SK-N-MC (cell line): ENCODE measurements around the gene OR4D10.
"Not testable (repeated sequence)": the region's sequence is repeated elsewhere in the genome, so short reads cannot be mapped to it uniquely, and the experiment has no call there.

Experiments
- DNase-seq: peaks from one replicate; pipeline ENCODE4 v3.0.0-alpha.2; 2011; ENCODE audit warnings: low read depth, low spot score
- H3K27ac ChIP-seq: fragments of 200-600 bp; sonication (generic); 2 replicates; pipeline ENCODE4 v1.5.1; 2016; ENCODE audit warnings: mixed run types
- H3K36me3 ChIP-seq: fragments of 200-600 bp; sonication (generic); 2 replicates; pipeline ENCODE4 v1.6.1; 2017; ENCODE audit warnings: antibody characterized with exemption, low read length, mixed read lengths; ENCODE audit not compliant: insufficient read depth
- H3K4me3 ChIP-seq: fragments of 200-600 bp; sonication (generic); 2 replicates; pipeline ENCODE4 v1.5.1; 2016
- H3K9ac ChIP-seq: fragments of 200-600 bp; sonication (generic); 2 replicates; pipeline ENCODE4 v1.8.0; 2017; ENCODE audit warnings: mixed run types, mixed read lengths; ENCODE audit not compliant: insufficient read length
- H3K9me3 ChIP-seq: fragments of 200-600 bp; sonication (generic); 2 replicates; pipeline ENCODE4 v1.6.1; 2017; ENCODE audit warnings: low read depth, mild to moderate bottlenecking, antibody characterized with exemption, low read length, moderate library complexity, mixed read lengths
- EZH2 ChIP-seq: fragments of 200-600 bp; sonication (generic); IDR thresholded peaks from one replicate; pipeline ENCODE4 v1.6.1; 2017; ENCODE audit warnings: antibody characterized with exemption
- FOXP2 ChIP-seq: optimal IDR thresholded peaks from 2 replicates; pipeline ENCODE3; 2011; ENCODE audit warnings: mild to moderate bottlenecking, moderate library complexity; ENCODE audit not compliant: insufficient read depth; ENCODE audit errors: extremely low read length, control extremely low read depth
- POLR2AphosphoS5 ChIP-seq: IDR thresholded peaks from 2 replicates; pipeline ENCODE4 v1.6.1; 2012; ENCODE audit warnings: mild to moderate bottlenecking, low read depth, low read length, borderline replicate concordance

The OR4D10 gene

GRCh38 chr11:59473015-59473414, at the start of gene OR4D10:
OR4D10 (plus strand) TSS chr11:59473315; CDS start chr11:59477430, 4,115 bp downstream.
- DNase-seq: no peak
- Histone ChIP-seq H3K9me3 (no peaks in the 10 kb centered on the region), H3K4me3 (no peak within 1 kb of the TSS), H3K9ac (no peak within 1 kb of the TSS), H3K36me3 (no peaks in the 10 kb centered on the region), H3K27ac (no peak within 1 kb of the TSS)
- TF ChIP-seq POLR2AphosphoS5 (no peak), EZH2 (no peak), FOXP2 (no peak)

DNA sequence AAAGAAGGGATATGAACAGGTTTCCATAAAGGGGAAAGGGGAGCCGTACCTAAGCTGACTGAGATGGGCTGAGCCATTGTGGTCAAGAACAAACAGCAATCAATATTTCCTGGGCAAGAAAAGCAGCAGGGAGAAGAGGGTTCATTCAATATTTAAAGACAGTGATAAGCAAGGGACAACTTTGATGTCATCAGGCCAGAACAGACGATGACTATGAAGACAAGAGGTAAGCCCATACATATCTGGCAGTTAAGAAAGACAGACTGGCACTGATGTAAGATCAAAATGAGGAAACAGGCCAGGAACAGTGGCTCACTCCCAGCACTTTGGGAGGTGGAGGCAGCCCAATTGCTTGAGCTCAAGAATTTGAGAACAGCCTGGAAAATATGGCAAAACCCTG, 49.3 kb upstream of the OR4D10 start:
- no peak overlapping the region for H3K4me3 ChIP-seq
- no peak for TF ChIP-seq POLR2AphosphoS5
- TF ChIP-seq EZH2: no peak
- TF ChIP-seq FOXP2: no peak
- DNase-seq: no peak
- no peaks in the 10 kb centered on the region for H3K9me3 ChIP-seq
- no peak overlapping the region for H3K9ac ChIP-seq
- no peaks in the 10 kb centered on the region for H3K36me3 ChIP-seq
- no peak overlapping the region for H3K27ac ChIP-seq

GRCh38 chr11:59425131-59425530, 48.0 kb upstream of the OR4D10 start:
- H3K9ac ChIP-seq: no peak overlapping the region
- DNase-seq: no peak
- TF ChIP-seq FOXP2 (no peak), POLR2AphosphoS5 (no peak), EZH2 (no peak)
- H3K9me3 ChIP-seq: no peaks in the 10 kb centered on the region
- no peak overlapping the region for H3K27ac ChIP-seq
- no peaks in the 10 kb centered on the region for H3K36me3 ChIP-seq
- no peak overlapping the region for H3K4me3 ChIP-seq

- H3K27ac ChIP-seq: peak within 1 kb of the TSS; percentile 61
- TF ChIP-seq FOXP2 (peak; percentile 23), EZH2 (no peak), POLR2AphosphoS5 (no peak)
- peak within 1 kb of the TSS; percentile 23 for H3K4me3 ChIP-seq
These were observed 46.6 kb upstream of the OR4D10 start, which contains the start of gene OR5A2 for GRCh38 chr11:59426361-59427067. OR5A2 (minus strand) TSS chr11:59426413; CDS start chr11:59422953, 3,460 bp downstream.

GRCh38 chr11:59427068-59427382, 46.1 kb upstream of the OR4D10 start:
- H3K9me3 ChIP-seq: no peaks in the 10 kb centered on the region
- peak overlapping the region; percentile 61 for H3K27ac ChIP-seq
- H3K4me3 ChIP-seq: peak overlapping the region; percentile 23
- H3K9ac ChIP-seq: peak overlapping the region; percentile 15
- TF ChIP-seq FOXP2 (no peak), EZH2 (no peak), POLR2AphosphoS5 (no peak)
- H3K36me3 ChIP-seq: no peaks in the 10 kb centered on the region
- DNase-seq: no peak

More at GRCh38 chr11:59426361-59427067, 46.6 kb upstream of the OR4D10 start, which contains the start of gene OR5A2:
- H3K9me3 ChIP-seq: no peaks in the 10 kb centered on the region
- peak within 1 kb of the TSS; percentile 15 for H3K9ac ChIP-seq
- H3K36me3 ChIP-seq: no peaks in the 10 kb centered on the region
- DNase-seq: peak; percentile 75

DNA sequence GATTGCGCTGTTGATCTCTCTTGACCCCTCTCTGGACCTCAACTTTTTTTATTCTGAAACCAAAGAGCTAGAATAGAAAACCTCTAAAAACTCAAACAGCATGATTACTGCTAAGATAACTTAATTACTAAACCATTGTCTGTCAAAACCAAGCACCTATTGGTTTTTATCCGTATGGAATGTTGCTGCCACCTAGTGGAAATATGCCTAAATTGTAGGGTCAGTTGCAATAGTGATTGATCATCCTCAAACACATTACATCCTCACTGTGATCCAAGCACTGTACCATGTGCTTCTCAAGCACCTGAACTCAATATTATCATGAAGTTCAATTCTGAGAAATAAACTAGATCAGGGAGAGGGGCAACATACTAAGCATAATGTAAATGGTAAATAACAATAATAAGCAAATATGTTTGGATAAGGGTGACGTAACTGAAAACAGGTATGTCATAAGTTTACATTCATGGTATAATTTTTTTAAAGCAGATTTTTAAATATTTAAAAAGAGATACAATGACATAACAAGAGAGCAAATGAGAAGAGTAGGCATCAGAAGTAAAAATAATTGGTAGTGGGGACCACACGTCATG, 43.1 kb upstream of the OR4D10 start:
- no peaks in the 10 kb centered on the region for H3K36me3 ChIP-seq
- TF ChIP-seq EZH2: no peak
- DNase-seq: peak; percentile 44

DNA sequence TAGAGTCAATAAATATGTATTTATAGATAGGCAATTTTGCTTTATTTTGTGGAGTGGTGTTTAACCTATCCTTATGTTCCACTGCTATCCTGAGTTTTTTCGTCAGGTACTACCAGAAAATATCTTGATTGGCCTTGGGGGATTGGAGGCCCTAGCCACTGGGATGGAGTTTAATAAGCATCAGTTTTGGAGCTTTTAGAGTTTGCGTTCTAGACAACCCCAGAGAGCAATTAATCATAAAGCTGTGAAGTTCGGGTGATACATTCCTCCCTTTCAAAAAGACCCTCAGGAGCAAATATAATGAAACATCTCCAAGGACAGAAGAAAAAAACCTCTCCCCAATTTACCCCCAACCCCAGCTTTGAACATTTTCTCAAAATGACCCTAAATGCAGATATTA, 36.9 kb upstream of the OR4D10 start, which contains the start of gene OR5A1:
TSS of gene OR5A1 (plus strand) at position 301 of the 400 bp plus-strand sequence. CDS start 6,700 bp downstream, outside the sequence.
- Histone ChIP-seq H3K4me3 (no peak within 1 kb of the TSS), H3K36me3 (no peaks in the 10 kb centered on the region), H3K9me3 (no peaks in the 10 kb centered on the region), H3K9ac (no peak within 1 kb of the TSS), H3K27ac (no peak within 1 kb of the TSS)
- TF ChIP-seq POLR2AphosphoS5 (no peak), EZH2 (no peak), FOXP2 (no peak)
- DNase-seq: no peak

More for the DNA sequence above, 43.1 kb upstream of the OR4D10 start:
- Histone ChIP-seq H3K4me3 (no peak overlapping the region), H3K9me3 (no peaks in the 10 kb centered on the region), H3K27ac (no peak overlapping the region), H3K9ac (no peak overlapping the region)

DNA sequence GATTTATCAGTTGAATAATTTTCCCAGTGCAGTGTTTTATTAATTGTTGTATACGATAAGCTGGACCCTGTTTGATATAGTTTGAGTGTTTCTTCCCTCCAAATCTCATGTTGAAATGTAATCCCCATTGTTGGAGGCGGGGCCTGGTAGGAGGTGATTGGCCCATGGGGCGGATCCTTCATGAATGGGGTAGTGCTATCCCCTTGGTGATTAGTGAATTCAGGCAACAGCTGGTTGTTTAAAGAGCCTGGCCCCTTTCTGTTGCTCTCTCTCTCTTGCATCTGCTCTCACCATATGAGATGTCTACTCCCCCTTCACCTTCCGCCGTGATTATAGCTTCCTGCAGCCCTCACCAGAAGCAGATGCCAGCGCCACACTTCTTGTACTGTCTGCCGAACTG, 35.3 kb upstream of the OR4D10 start:
- no peak overlapping the region for H3K27ac ChIP-seq
- DNase-seq: no peak
- TF ChIP-seq POLR2AphosphoS5 (no peak), FOXP2 (no peak), EZH2 (no peak)
- no peaks in the 10 kb centered on the region for H3K36me3 ChIP-seq
- H3K4me3 ChIP-seq: no peak overlapping the region
- no peaks in the 10 kb centered on the region for H3K9me3 ChIP-seq
- H3K9ac ChIP-seq: no peak overlapping the region

- not testable (repeated sequence) for DNase-seq, H3K9me3 ChIP-seq, H3K4me3 ChIP-seq, H3K27ac ChIP-seq, H3K36me3 ChIP-seq, H3K9ac ChIP-seq
These were observed 27.5 kb upstream of the OR4D10 start for GRCh38 chr11:59445624-59446023.
